ENCODE data around the gene SYT13.

Gene SYT13

DNA sequence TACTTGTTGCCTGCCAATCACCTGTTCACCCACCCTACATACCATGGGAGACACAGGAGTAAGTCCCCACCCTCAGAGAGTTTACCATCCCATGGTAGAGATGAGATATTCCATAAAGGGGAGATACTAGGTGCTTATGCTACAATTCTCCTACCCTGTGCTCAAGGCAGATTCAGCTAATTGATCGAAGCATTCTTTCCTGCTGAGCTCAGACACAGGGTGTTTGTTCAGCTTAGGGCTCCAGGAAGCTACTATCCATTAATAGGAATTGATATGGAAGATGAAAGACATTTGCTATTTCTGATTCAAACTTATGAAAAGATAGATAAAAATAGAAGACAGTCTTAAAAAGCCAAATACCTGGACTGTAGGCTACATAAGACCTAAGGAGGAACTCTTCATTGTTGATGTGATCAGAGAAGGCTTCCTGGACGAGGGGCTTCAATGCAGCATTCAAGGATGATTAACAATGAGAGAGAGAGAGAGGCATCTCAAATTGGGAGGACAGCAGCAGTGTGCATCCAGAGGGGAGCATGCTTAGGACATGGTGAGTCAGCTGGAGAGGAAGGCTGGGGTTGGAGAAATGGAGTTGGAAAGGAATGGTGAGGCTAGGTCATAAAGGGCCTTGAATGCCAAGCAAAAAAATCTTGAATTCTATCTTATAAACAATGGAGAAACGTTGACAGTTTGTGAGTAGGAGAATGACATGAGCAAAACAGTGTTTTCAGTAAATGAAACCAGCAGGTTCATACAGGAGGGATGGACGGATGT lies 15.0 kb downstream of the SYT13 start:
- Mint-ChIP-seq H3K9me3 (no peaks in the 10 kb centered on the region), H3K36me3 (ENCODE audit: low read depth) (no peaks in the 10 kb centered on the region), H3K27me3 (peaks cover 58% of the 10 kb centered on the region), H3K4me1 (ENCODE audit: low read depth) (no peaks in the 10 kb centered on the region), H3K27ac (no peak overlapping the region), H3K4me3 (no peak overlapping the region)

- Mint-ChIP-seq H3K4me3 (no peak overlapping the region), H3K36me3 (ENCODE audit: low read depth) (no peaks in the 10 kb centered on the region), H3K27me3 (peaks cover 55% of the 10 kb centered on the region), H3K27ac (no peak overlapping the region), H3K4me1 (ENCODE audit: low read depth) (no peaks in the 10 kb centered on the region), H3K9me3 (no peaks in the 10 kb centered on the region)
Measured at GRCh38 chr11:45269678-45270077, 16.5 kb downstream of the SYT13 start.

DNA sequence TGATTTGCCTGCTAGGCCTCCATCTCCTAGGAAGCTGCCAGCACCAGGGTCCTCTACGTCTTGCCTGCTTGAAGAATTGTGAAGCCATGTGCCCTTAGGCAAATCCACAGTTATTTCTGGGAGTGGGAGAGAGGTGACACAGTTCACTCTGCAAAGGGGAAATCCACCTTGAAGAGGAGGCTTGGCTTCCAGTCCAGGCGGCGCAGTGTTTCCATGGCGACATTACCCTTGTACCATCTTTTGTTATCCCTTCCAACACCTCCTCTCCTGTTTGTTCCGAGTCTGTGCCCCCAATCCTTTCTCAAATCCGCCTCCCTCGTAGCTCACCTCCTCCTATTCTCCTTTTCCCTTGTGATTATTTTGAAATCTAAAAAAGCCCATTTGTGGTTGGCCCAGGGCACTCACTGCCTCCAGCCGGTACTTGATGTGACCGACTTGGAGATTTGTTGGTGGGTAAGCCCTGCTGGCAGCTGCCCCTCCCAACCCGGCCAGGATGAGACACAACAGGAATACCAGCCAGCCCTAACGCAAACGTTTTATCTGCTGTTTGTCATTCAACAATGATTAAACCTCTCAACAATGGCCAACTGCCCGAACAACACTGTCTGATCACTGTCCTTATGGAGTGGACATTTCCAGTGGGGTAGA lies 18.4 kb downstream of the SYT13 start:
- no peak overlapping the region for H3K27ac Mint-ChIP-seq
- peaks cover 53% of the 10 kb centered on the region for H3K27me3 Mint-ChIP-seq
- no peak overlapping the region for H3K4me3 Mint-ChIP-seq
- H3K9me3 Mint-ChIP-seq = no peaks in the 10 kb centered on the region
- no peaks in the 10 kb centered on the region for H3K36me3 Mint-ChIP-seq (ENCODE audit: low read depth)
- H3K4me1 Mint-ChIP-seq (ENCODE audit: low read depth) = no peaks in the 10 kb centered on the region

- no peaks in the 10 kb centered on the region for H3K4me1 Mint-ChIP-seq (ENCODE audit: low read depth)
- no peak overlapping the region for H3K4me3 Mint-ChIP-seq
- no peaks in the 10 kb centered on the region for H3K9me3 Mint-ChIP-seq
- no peak overlapping the region for H3K27ac Mint-ChIP-seq
- no peaks in the 10 kb centered on the region for H3K36me3 Mint-ChIP-seq (ENCODE audit: low read depth)
- H3K27me3 Mint-ChIP-seq = peaks cover 48% of the 10 kb centered on the region
Measured at GRCh38 chr11:45267052-45267451, 19.1 kb downstream of the SYT13 start.

DNA sequence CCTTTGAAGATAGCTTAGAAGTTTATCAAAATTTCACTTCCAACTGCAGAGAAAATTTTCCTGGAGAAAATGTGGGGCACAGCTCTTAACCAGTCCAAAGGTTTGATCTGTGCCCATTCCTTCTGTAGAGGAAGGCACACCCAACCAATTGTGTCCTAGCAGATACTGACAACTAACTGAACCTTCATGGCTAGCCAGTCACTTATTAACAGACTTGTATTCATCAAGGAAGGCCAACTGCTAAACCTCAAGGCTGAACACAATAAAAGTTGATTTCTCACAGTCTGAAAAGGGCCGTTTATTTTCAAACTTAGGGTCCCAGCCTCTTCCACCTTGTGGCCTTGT lies 19.5 kb downstream of the SYT13 start:
- Mint-ChIP-seq H3K27me3 (peaks cover 46% of the 10 kb centered on the region), H3K27ac (no peak overlapping the region), H3K36me3 (ENCODE audit: low read depth) (no peaks in the 10 kb centered on the region), H3K4me3 (no peak overlapping the region), H3K9me3 (no peaks in the 10 kb centered on the region), H3K4me1 (ENCODE audit: low read depth) (no peaks in the 10 kb centered on the region)

DNA sequence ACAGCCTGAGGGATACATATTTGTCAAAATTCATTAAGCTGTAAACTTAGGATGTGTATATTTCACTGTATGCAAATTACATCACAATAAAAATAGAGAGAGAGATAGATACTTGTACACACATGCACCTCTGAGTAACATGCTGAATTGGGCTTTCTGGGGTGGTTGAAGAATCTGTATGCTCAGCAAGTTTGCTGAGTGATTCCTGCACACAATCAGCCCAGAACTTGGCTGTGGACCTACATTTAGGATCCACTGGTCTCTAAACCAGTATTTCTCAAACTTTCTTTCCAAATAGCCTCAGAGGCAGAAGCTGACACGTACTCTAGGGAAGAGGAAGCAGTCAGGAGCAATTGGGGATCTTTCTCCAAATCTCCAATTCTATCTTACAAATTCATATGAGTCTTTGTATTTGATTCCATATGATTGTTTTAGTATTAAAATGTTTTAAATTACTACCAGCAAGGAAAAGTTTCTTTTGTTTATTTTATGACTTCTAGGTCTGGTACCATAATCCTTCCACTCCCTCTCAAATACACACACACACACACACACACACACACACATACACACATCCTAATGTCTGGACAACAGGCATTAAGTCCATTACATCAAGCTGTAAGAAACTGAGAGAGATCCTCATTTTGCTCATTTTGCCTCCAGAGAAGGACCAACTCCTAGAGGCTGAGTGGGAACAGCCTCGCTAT lies 20.0 kb downstream of the SYT13 start:
- Mint-ChIP-seq H3K27ac (no peak overlapping the region), H3K36me3 (ENCODE audit: low read depth) (no peaks in the 10 kb centered on the region), H3K4me3 (no peak overlapping the region), H3K4me1 (ENCODE audit: low read depth) (no peaks in the 10 kb centered on the region), H3K9me3 (no peaks in the 10 kb centered on the region), H3K27me3 (peaks cover 41% of the 10 kb centered on the region)

DNA sequence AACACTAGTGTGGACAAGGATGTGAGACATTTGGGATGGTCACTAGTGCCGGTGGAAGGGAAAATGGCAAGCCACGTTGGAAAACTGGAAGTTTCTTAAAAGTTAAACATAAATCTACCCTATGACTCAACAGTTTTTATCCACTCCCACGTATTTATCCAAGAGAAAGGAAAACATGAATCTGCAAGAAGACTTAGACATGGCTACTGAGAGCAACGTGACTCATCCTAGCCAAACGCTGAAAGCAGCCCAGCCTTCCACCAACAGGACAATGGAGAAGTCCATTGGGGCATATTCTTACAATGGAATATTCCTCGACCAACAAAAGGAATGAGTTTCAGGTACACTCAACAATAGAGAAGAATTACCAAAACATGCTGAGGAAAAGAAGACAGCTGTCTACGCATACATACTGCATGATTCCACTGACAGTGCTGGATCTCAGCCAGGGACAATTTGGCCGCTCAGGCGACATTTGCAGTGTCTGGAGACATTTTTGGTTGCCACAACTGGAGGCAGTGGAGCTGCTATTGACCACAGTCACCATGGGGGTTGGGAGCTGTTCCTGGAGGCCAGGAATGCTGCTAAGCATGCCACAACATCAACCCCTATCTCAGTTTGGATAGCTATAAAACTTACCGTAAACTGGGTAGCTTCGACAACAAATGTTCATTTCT lies 21.2 kb downstream of the SYT13 start:
- H3K4me3 Mint-ChIP-seq = no peak overlapping the region
- peaks cover 36% of the 10 kb centered on the region for H3K27me3 Mint-ChIP-seq

GRCh38 chr11:45263773-45264172 lies 22.4 kb downstream of the SYT13 start:
- Mint-ChIP-seq H3K4me3 (no peak overlapping the region), H3K27me3 (peaks cover 35% of the 10 kb centered on the region), H3K4me1 (ENCODE audit: low read depth) (no peaks in the 10 kb centered on the region), H3K9me3 (no peaks in the 10 kb centered on the region), H3K36me3 (ENCODE audit: low read depth) (no peaks in the 10 kb centered on the region), H3K27ac (no peak overlapping the region)

More for the DNA sequence above, 21.2 kb downstream of the SYT13 start:
- Mint-ChIP-seq H3K27ac (no peak overlapping the region), H3K9me3 (no peaks in the 10 kb centered on the region), H3K36me3 (ENCODE audit: low read depth) (no peaks in the 10 kb centered on the region), H3K4me1 (ENCODE audit: low read depth) (no peaks in the 10 kb centered on the region)

GRCh38 chr11:45262900-45263299 lies 23.2 kb downstream of the SYT13 start:
- no peak overlapping the region for H3K4me3 Mint-ChIP-seq
- peaks cover 37% of the 10 kb centered on the region for H3K27me3 Mint-ChIP-seq
- no peaks in the 10 kb centered on the region for H3K36me3 Mint-ChIP-seq (ENCODE audit: low read depth)
- no peaks in the 10 kb centered on the region for H3K4me1 Mint-ChIP-seq (ENCODE audit: low read depth)
- H3K9me3 Mint-ChIP-seq = no peaks in the 10 kb centered on the region
- H3K27ac Mint-ChIP-seq = no peak overlapping the region

DNA sequence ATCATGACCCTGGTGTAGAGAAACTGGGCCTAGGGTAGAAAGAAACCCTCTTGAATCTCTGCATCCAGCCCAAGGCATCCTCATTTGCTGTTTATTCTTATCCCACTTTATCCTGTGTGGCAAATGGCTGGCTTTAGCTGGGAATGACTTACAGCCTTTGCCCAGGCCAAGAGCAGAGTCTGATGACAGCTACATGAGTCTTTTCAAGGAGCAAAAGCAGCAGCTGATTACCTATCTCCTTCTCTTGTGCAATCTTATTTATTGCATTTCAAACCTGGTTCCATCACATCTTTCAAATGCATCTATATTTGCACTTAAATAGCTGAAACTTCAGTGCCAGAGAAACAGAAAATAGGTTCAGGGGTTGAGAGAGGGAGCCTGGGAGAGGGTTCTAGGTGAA lies 26.1 kb downstream of the SYT13 start:
- Mint-ChIP-seq H3K4me3 (no peak overlapping the region), H3K27me3 (peaks cover 41% of the 10 kb centered on the region), H3K9me3 (no peaks in the 10 kb centered on the region), H3K27ac (no peak overlapping the region), H3K36me3 (ENCODE audit: low read depth) (no peaks in the 10 kb centered on the region), H3K4me1 (ENCODE audit: low read depth) (no peaks in the 10 kb centered on the region)

DNA sequence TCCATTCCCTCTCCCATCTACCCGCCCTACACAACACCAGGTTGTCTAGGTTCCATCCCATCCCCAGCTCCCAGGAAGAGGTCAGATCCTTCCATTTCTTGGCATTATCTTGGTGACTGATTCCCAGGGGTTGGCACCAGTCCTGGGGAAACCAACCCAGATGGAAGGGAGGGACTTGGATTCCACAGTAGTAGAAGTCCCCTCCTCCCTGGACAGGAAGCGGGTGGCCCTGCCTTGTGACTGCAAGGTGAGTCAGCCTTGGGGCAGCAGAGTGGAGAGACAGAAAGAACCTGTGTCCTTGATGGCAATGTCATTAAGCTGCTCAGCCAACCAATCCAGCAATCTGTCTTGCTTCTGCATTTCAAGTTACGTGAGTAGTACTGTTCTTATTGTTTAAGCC lies 26.5 kb downstream of the SYT13 start:
- peaks cover 38% of the 10 kb centered on the region for H3K27me3 Mint-ChIP-seq
- no peak overlapping the region for H3K27ac Mint-ChIP-seq
- no peak overlapping the region for H3K4me3 Mint-ChIP-seq
- no peaks in the 10 kb centered on the region for H3K9me3 Mint-ChIP-seq
- H3K36me3 Mint-ChIP-seq (ENCODE audit: low read depth) = no peaks in the 10 kb centered on the region
- H3K4me1 Mint-ChIP-seq (ENCODE audit: low read depth) = no peaks in the 10 kb centered on the region

DNA sequence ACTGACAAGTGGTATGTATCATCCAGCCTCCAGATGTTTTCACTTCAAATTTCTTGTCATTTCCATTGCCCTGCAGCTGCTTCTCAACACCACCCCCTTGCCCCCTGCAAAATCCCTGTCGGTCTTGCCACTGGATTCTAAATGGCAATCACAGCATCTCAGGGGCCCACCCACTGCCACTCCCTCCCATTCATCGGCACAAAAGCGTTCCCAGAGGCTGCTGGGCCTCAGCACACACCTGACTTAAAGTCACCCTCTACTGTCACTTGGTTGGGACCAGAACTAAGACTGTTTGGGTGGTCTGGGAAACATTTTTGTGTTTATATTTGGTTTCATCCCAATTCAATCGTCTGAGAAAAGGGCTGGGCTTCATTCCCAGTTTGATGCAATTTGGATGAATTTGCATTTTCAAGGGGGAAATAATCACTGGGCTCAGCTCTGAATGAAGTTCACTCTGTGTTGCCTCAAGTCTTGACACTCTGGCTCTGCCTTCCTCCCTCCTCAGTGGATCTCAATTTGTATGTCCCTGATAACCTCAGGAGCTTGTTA lies 27.1 kb downstream of the SYT13 start:
- Mint-ChIP-seq H3K27me3 (peaks cover 34% of the 10 kb centered on the region), H3K9me3 (no peaks in the 10 kb centered on the region), H3K27ac (no peak overlapping the region), H3K4me1 (ENCODE audit: low read depth) (no peaks in the 10 kb centered on the region), H3K36me3 (ENCODE audit: low read depth) (no peaks in the 10 kb centered on the region), H3K4me3 (no peak overlapping the region)

GRCh38 chr11:45254070-45254469 lies 32.1 kb downstream of the SYT13 start:
- H3K27ac Mint-ChIP-seq = no peak overlapping the region
- no peaks in the 10 kb centered on the region for H3K4me1 Mint-ChIP-seq (ENCODE audit: low read depth)
- H3K36me3 Mint-ChIP-seq (ENCODE audit: low read depth) = no peaks in the 10 kb centered on the region
- no peak overlapping the region for H3K4me3 Mint-ChIP-seq
- peaks cover 27% of the 10 kb centered on the region for H3K27me3 Mint-ChIP-seq
- H3K9me3 Mint-ChIP-seq = no peaks in the 10 kb centered on the region

- H3K27ac Mint-ChIP-seq = no peak overlapping the region
- H3K9me3 Mint-ChIP-seq = no peaks in the 10 kb centered on the region
- H3K4me3 Mint-ChIP-seq = no peak overlapping the region
- peaks cover 29% of the 10 kb centered on the region for H3K27me3 Mint-ChIP-seq
- H3K4me1 Mint-ChIP-seq (ENCODE audit: low read depth) = no peaks in the 10 kb centered on the region
- H3K36me3 Mint-ChIP-seq (ENCODE audit: low read depth) = no peaks in the 10 kb centered on the region
Measured at GRCh38 chr11:45253640-45254039, 32.5 kb downstream of the SYT13 start.

DNA sequence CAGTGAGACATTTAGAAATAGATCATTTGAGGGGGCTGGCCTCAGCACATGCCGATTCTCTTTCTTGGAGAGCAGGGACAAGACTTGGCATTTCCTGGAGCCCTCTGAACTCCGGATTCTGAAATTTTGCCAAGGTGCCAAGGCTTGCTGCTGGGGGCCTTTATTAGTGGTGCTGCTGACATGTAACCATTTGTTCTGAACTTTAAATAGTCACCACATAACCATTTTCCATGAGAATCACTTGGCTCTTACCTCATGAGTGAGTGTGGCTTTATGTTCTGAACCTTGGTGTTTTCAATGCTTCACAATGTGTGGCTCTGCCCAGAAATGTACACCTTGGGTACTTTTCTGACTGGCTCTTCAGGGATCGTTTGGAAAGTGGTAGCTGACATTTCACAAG lies 33.3 kb downstream of the SYT13 start:
- no peaks in the 10 kb centered on the region for H3K4me1 Mint-ChIP-seq (ENCODE audit: low read depth)
- no peaks in the 10 kb centered on the region for H3K36me3 Mint-ChIP-seq (ENCODE audit: low read depth)
- no peak overlapping the region for H3K27ac Mint-ChIP-seq
- H3K9me3 Mint-ChIP-seq = no peaks in the 10 kb centered on the region
- peaks cover 28% of the 10 kb centered on the region for H3K27me3 Mint-ChIP-seq
- no peak overlapping the region for H3K4me3 Mint-ChIP-seq
